Fibroblast of pulmonary artery (primary cell): Measurements from ENCODE around the gene TEX10.
"Not testable (repeated sequence)": the region's sequence is repeated elsewhere in the genome, so short reads cannot be mapped to it uniquely, and the experiment has no call there.

ENCODE experiments used
- DNase-seq: peaks from one replicate; pipeline ENCODE4 v3.0.0-alpha.2; 2010; ENCODE audit warnings: low read depth
- H3K4me3 ChIP-seq: replicated peaks from 2 replicates; pipeline ENCODE4 v1.5.1; 2011; ENCODE audit warnings: low read depth, mild to moderate bottlenecking, control low read depth, low read length, moderate library complexity
- TF ChIP-seq, protein P1 (sequence below): IDR thresholded peaks from 2 replicates; pipeline ENCODE4 v1.5.1; 2011; ENCODE audit warnings: mild to moderate bottlenecking, control low read depth, low read length, inconsistent platforms; ENCODE audit errors: missing control alignments

The TEX10 gene

GRCh38 chr9:100352727-100353505, at the start of gene TEX10:
Gene TEX10, minus strand, starts transcription at chr9:100352942. Its CDS starts 3,579 bp downstream, at chr9:100349363.
- DNase-seq: peak; percentile 86
- peak within 1 kb of the TSS; percentile 89 for H3K4me3 ChIP-seq
- TF ChIP-seq, protein P1, sequence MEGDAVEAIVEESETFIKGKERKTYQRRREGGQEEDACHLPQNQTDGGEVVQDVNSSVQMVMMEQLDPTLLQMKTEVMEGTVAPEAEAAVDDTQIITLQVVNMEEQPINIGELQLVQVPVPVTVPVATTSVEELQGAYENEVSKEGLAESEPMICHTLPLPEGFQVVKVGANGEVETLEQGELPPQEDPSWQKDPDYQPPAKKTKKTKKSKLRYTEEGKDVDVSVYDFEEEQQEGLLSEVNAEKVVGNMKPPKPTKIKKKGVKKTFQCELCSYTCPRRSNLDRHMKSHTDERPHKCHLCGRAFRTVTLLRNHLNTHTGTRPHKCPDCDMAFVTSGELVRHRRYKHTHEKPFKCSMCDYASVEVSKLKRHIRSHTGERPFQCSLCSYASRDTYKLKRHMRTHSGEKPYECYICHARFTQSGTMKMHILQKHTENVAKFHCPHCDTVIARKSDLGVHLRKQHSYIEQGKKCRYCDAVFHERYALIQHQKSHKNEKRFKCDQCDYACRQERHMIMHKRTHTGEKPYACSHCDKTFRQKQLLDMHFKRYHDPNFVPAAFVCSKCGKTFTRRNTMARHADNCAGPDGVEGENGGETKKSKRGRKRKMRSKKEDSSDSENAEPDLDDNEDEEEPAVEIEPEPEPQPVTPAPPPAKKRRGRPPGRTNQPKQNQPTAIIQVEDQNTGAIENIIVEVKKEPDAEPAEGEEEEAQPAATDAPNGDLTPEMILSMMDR: no peak

DNA sequence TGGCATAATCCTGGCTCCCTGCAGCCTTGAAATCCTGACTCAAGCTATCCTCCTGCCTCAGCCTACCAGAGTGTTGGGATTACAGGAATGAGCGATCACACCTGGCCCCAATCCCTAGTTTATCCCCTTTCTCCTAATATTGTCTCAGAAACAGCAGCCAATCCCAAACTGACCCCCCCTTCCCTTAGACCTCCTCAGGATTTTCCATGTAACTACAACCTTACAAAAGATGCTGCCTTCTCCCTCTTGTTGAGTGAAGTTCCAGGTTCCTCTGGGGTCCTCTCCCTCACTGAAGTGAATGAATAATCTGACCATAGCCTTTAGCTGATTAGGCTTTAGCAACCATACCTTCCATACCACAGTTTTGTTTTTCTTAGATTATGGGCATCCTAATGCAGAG, 48.3 kb upstream of the TEX10 start:
- TF ChIP-seq, protein P1: no peak
- DNase-seq: no peak

GRCh38 chr9:100397529-100398266, 45.0 kb upstream of the TEX10 start:
- no peak overlapping the region for H3K4me3 ChIP-seq
- TF ChIP-seq, protein P1: no peak
- DNase-seq: no peak

More for the DNA sequence above, 48.3 kb upstream of the TEX10 start:
- H3K4me3 ChIP-seq: no peak overlapping the region

- TF ChIP-seq, protein P1: no peak
- DNase-seq: no peak
- no peak overlapping the region for H3K4me3 ChIP-seq
Observed at GRCh38 chr9:100396769-100397168, 44.0 kb upstream of the TEX10 start.

DNA sequence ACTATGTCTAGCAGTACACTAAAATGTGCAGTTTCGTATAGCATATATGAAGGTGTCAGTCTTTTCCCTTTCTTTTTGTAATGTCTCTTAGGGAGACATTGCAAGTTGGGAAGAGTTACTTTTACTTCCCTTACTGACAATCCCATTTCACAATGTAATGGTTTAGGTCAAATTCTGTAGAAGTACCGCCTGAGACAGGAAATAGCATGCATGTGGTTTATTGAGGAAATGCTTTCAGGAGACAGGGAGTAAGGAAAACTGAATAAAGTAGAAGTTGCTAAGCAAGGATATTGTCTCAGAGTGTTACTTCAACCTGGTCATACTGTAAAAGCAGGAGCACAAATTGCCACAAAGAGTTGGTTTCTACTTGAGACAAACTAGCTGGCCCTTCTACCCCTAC, 42.1 kb upstream of the TEX10 start:
- DNase-seq: peak; percentile 60
- H3K4me3 ChIP-seq: no peak overlapping the region
- TF ChIP-seq, protein P1: no peak

GRCh38 chr9:100394032-100394695, 41.4 kb upstream of the TEX10 start:
- DNase-seq: no peak
- H3K4me3 ChIP-seq: no peak overlapping the region

DNA sequence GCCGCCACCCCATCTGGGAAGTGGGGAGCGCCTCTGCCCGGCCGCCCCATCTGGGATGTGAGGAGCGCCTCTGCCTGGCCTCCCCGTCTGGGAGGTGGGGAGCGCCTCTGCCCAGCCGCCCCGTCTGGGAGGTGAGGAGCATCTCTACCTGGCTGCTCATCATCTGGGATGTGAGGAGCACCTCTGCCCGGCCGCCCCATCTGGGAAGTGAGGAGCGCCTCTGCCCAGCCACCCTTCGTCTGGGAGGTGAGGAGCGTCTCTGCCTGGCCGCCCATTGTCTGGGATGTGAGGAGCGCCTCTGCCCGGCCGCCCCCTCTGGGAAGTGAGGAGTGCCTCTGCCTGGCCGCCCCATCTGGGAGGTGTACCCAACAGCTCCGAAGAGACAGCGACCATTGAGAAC, 40.2 kb upstream of the TEX10 start:
- DNase-seq, H3K4me3 ChIP-seq: not testable (repeated sequence)

More at GRCh38 chr9:100394032-100394695, 41.4 kb upstream of the TEX10 start:
- TF ChIP-seq, protein P1: no peak
